MM.1S (cell line): ENCODE data around the gene COA4.

Source experiments
- DNase-seq: peaks from one replicate; pipeline ENCODE4 v3.0.0-alpha.2; 2015
- H2AFZ ChIP-seq: fragments of 300-600 bp; sonication (generic); 2 replicates; pipeline ENCODE4 v1.6.0; 2016; ENCODE audit warnings: antibody characterized with exemption, low read length
- H3F3A ChIP-seq: fragments of 300-600 bp; sonication (generic); 2 replicates; pipeline ENCODE4 v1.6.1; 2016; ENCODE audit warnings: mild to moderate bottlenecking, antibody characterized with exemption, low read length, moderate library complexity, mixed read lengths; ENCODE audit not compliant: insufficient read depth
- H3K27ac ChIP-seq: fragments of 300-600 bp; sonication (generic); 2 replicates; pipeline ENCODE4 v1.5.1; 2016; ENCODE audit warnings: mild to moderate bottlenecking, low read length
- H3K27me3 ChIP-seq: fragments of 300-600 bp; sonication (generic); replicated peaks from 2 replicates; pipeline ENCODE4 v1.6.0; 2016; ENCODE audit warnings: low read length; ENCODE audit not compliant: insufficient read depth
- H3K36me3 ChIP-seq: fragments of 300-600 bp; sonication (generic); replicated peaks from 2 replicates; pipeline ENCODE4 v1.6.1; 2016; ENCODE audit warnings: mild to moderate bottlenecking, low read length, mixed read lengths; ENCODE audit not compliant: insufficient read depth
- H3K4me1 ChIP-seq: fragments of 300-600 bp; sonication (generic); 2 replicates; pipeline ENCODE4 v1.6.1; 2016; ENCODE audit warnings: low read length, mixed read lengths
- H3K4me2 ChIP-seq: fragments of 300-600 bp; sonication (generic); 2 replicates; pipeline ENCODE4 v1.6.0; 2016; ENCODE audit warnings: low read depth, low read length
- H3K4me3 ChIP-seq: fragments of 300-600 bp; sonication (generic); 2 replicates; pipeline ENCODE4 v1.5.1; 2016; ENCODE audit warnings: low read length, mixed read lengths
- H3K79me2 ChIP-seq: fragments of 300-600 bp; sonication (generic); 2 replicates; pipeline ENCODE4 v1.6.1; 2016; ENCODE audit warnings: mixed run types, low read length, mixed read lengths
- H3K9ac ChIP-seq: fragments of 300-600 bp; sonication (generic); 2 replicates; pipeline ENCODE4 v1.6.1; 2016; ENCODE audit warnings: low read length, mixed read lengths
- H3K9me2 ChIP-seq: fragments of 300-600 bp; sonication (generic); replicated peaks from 2 replicates; pipeline ENCODE4 v1.6.1; 2016; ENCODE audit warnings: mild to moderate bottlenecking, low read length, mixed read lengths; ENCODE audit not compliant: insufficient read depth
- H3K9me3 ChIP-seq: fragments of 300-600 bp; sonication (generic); replicated peaks from 2 replicates; pipeline ENCODE4 v1.6.1; 2016; ENCODE audit warnings: mild to moderate bottlenecking, low read length, mixed read lengths; ENCODE audit not compliant: insufficient read depth
- H4K20me1 ChIP-seq: fragments of 300-600 bp; sonication (generic); 2 replicates; pipeline ENCODE4 v1.6.1; 2016; ENCODE audit warnings: mild to moderate bottlenecking, low read length, moderate library complexity, mixed read lengths; ENCODE audit not compliant: insufficient read depth
- CTCF ChIP-seq: fragments of 300-600 bp; sonication (generic); IDR thresholded peaks from 2 replicates; pipeline ENCODE4 v1.5.1; 2016; ENCODE audit warnings: antibody characterized with exemption, low read length, mixed read lengths
- EZH2 ChIP-seq: fragments of 300-600 bp; sonication (generic); optimal IDR thresholded peaks from 2 replicates; pipeline ENCODE3; 2017; ENCODE audit warnings: low read depth, mild to moderate bottlenecking, antibody characterized with exemption, low read length, mixed read lengths
- EZH2phosphoT487 ChIP-seq: fragments of 300-600 bp; sonication (generic); IDR thresholded peaks from 2 replicates; pipeline ENCODE4 v1.6.1; 2018; ENCODE audit warnings: antibody characterized with exemption, low read length

The COA4 gene

GRCh38 chr11:73862986-73863385 lies 13.7 kb downstream of the COA4 start:
- H3K27me3 ChIP-seq: no peaks in the 10 kb centered on the region
- H4K20me1 ChIP-seq: no peaks in the 10 kb centered on the region
- no peak overlapping the region for H3K27ac ChIP-seq
- no peaks in the 10 kb centered on the region for H3K9me2 ChIP-seq
- no peak for TF ChIP-seq EZH2
- no peak for TF ChIP-seq CTCF
- TF ChIP-seq EZH2phosphoT487: no peak
- H3F3A ChIP-seq: no peaks in the 10 kb centered on the region
- H3K4me3 ChIP-seq: no peak overlapping the region
- no peak overlapping the region for H3K9ac ChIP-seq
- H3K79me2 ChIP-seq: no peaks in the 10 kb centered on the region
- no peak for DNase-seq
- H3K36me3 ChIP-seq: no peaks in the 10 kb centered on the region
- H3K4me2 ChIP-seq: no peak overlapping the region
- H3K9me3 ChIP-seq: no peaks in the 10 kb centered on the region
- no peak overlapping the region for H2AFZ ChIP-seq
- no peaks in the 10 kb centered on the region for H3K4me1 ChIP-seq

GRCh38 chr11:73860202-73860601 lies 16.4 kb downstream of the COA4 start:
- Histone ChIP-seq H3K4me1 (no peaks in the 10 kb centered on the region), H3K9ac (no peak overlapping the region), H3K9me3 (no peaks in the 10 kb centered on the region), H3F3A (no peaks in the 10 kb centered on the region), H4K20me1 (no peaks in the 10 kb centered on the region), H3K9me2 (no peaks in the 10 kb centered on the region), H3K36me3 (no peaks in the 10 kb centered on the region), H3K4me2 (no peak overlapping the region), H3K4me3 (no peak overlapping the region), H3K27ac (no peak overlapping the region), H2AFZ (no peak overlapping the region), H3K27me3 (no peaks in the 10 kb centered on the region), H3K79me2 (no peaks in the 10 kb centered on the region)
- DNase-seq: no peak
- no peak for TF ChIP-seq EZH2phosphoT487

GRCh38 chr11:73859671-73860070 lies 17.0 kb downstream of the COA4 start:
- Histone ChIP-seq H2AFZ (no peak overlapping the region), H3K9ac (no peak overlapping the region), H3K27ac (no peak overlapping the region), H3K36me3 (no peaks in the 10 kb centered on the region), H3K9me2 (no peaks in the 10 kb centered on the region), H3K4me1 (no peaks in the 10 kb centered on the region), H3K4me2 (no peak overlapping the region), H4K20me1 (no peaks in the 10 kb centered on the region), H3F3A (no peaks in the 10 kb centered on the region), H3K9me3 (no peaks in the 10 kb centered on the region), H3K27me3 (no peaks in the 10 kb centered on the region), H3K4me3 (no peak overlapping the region), H3K79me2 (no peaks in the 10 kb centered on the region)
- DNase-seq: no peak
- TF ChIP-seq EZH2phosphoT487 (no peak), CTCF (no peak), EZH2 (no peak)

GRCh38 chr11:73856031-73856567 lies 20.5 kb downstream of the COA4 start:
- Histone ChIP-seq H4K20me1 (no peaks in the 10 kb centered on the region), H3F3A (no peaks in the 10 kb centered on the region), H2AFZ (no peak overlapping the region), H3K27me3 (no peaks in the 10 kb centered on the region), H3K79me2 (no peaks in the 10 kb centered on the region), H3K36me3 (no peaks in the 10 kb centered on the region), H3K4me2 (no peak overlapping the region), H3K27ac (no peak overlapping the region), H3K4me1 (no peaks in the 10 kb centered on the region), H3K9me3 (no peaks in the 10 kb centered on the region), H3K9ac (no peak overlapping the region), H3K4me3 (no peak overlapping the region), H3K9me2 (no peaks in the 10 kb centered on the region)
- no peak for DNase-seq
- no peak for TF ChIP-seq EZH2
- no peak for TF ChIP-seq CTCF
- TF ChIP-seq EZH2phosphoT487: no peak
